Neural progenitor cell (in vitro differentiated cells): ENCODE measurements around the gene CADPS. TPM values are rescaled to one million over a fixed set of nuclear protein-coding genes. Genes with fewer than 3 reads are reported as not detected.

Source experiments
- DNase-seq: peaks from one replicate; pipeline ENCODE4 v3.0.0-alpha.2; 2016; ENCODE audit warnings: low spot score
- H2AFZ ChIP-seq: fragments of 200-600 bp; sonication (generic); replicated peaks from 2 replicates; pipeline ENCODE4 v1.6.1; 2016; ENCODE audit warnings: antibody characterized with exemption
- H3F3A ChIP-seq: fragments of 200-600 bp; sonication (generic); 2 replicates; pipeline ENCODE4 v1.6.1; 2016; ENCODE audit warnings: antibody characterized with exemption, low read depth
- H3K27ac ChIP-seq: fragments of 200-600 bp; sonication (generic); 2 replicates; pipeline ENCODE4 v1.5.1; 2016; ENCODE audit warnings: mild to moderate bottlenecking
- H3K27me3 ChIP-seq: fragments of 200-600 bp; sonication (generic); 2 replicates; pipeline ENCODE4 v1.6.1; 2016; ENCODE audit warnings: mild to moderate bottlenecking, moderate library complexity
- H3K36me3 ChIP-seq: fragments of 200-600 bp; sonication (generic); 2 replicates; pipeline ENCODE4 v1.5.1; 2016
- H3K4me1 ChIP-seq: fragments of 200-600 bp; sonication (generic); 2 replicates; pipeline ENCODE4 v1.6.1; 2016; ENCODE audit warnings: mixed run types
- H3K4me2 ChIP-seq: fragments of 200-600 bp; sonication (generic); 2 replicates; pipeline ENCODE4 v1.6.1; 2016
- H3K4me3 ChIP-seq: fragments of 200-600 bp; sonication (generic); 2 replicates; pipeline ENCODE4 v1.5.1; 2016
- H3K79me2 ChIP-seq: fragments of 200-600 bp; sonication (generic); 2 replicates; pipeline ENCODE4 v1.6.1; 2016; ENCODE audit warnings: low read depth
- H3K9ac ChIP-seq: fragments of 200-600 bp; sonication (generic); 2 replicates; pipeline ENCODE4 v1.6.1; 2016
- H3K9me3 ChIP-seq: fragments of 200-600 bp; sonication (generic); 2 replicates; pipeline ENCODE4 v1.5.1; 2016; ENCODE audit warnings: low read depth
- H4K20me1 ChIP-seq: fragments of 200-600 bp; sonication (generic); 2 replicates; pipeline ENCODE4 v1.6.1; 2016; ENCODE audit warnings: low read depth
- H3K27ac Mint-ChIP-seq: 3 replicates; pipeline ENCODE4 v1.8.0; 2021; ENCODE audit warnings: mixed read lengths
- H3K27me3 Mint-ChIP-seq: 2 replicates; pipeline ENCODE4 v1.8.0; 2022; ENCODE audit warnings: low read depth, mild to moderate bottlenecking, inconsistent platforms, moderate library complexity, mixed read lengths; ENCODE audit not compliant: insufficient read depth
- H3K36me3 Mint-ChIP-seq: 3 replicates; pipeline ENCODE4 v1.8.0; 2021; ENCODE audit warnings: mixed read lengths
- H3K4me1 Mint-ChIP-seq: 3 replicates; pipeline ENCODE4 v1.8.0; 2021; ENCODE audit warnings: mixed read lengths
- H3K4me3 Mint-ChIP-seq: 3 replicates; pipeline ENCODE4 v1.8.0; 2021; ENCODE audit warnings: mild to moderate bottlenecking, moderate library complexity, mixed read lengths
- H3K9me3 Mint-ChIP-seq: 3 replicates; pipeline ENCODE4 v1.8.0; 2020; ENCODE audit warnings: mixed read lengths
- EZH2 ChIP-seq: fragments of 200-600 bp; sonication (generic); IDR thresholded peaks from 2 replicates; pipeline ENCODE4 v1.6.1; 2017; ENCODE audit warnings: antibody characterized with exemption, mild to moderate bottlenecking, moderate library complexity
- EZH2phosphoT487 ChIP-seq: fragments of 200-600 bp; sonication (generic); IDR thresholded peaks from 2 replicates; pipeline ENCODE4 v1.6.1; 2017; ENCODE audit warnings: antibody characterized with exemption
- total RNA-seq: library from RNA; depleted of rRNA; stranded (reverse); fragments of >200 nt; gene quantifications from 2 replicates; pipeline ENCODE4 v1.2.3, GENCODE V29; 2015; ENCODE audit warnings: low replicate concordance
- TF ChIP-seq, protein P1 (sequence below): fragments of 200-600 bp; sonication (generic); IDR thresholded peaks from 2 replicates; pipeline ENCODE4 v1.5.1; 2017; ENCODE audit warnings: antibody characterized with exemption, mild to moderate bottlenecking

CADPS gene
- total RNA-seq, 1 donor from 2014 or later, result 17.3 TPM

DNA sequence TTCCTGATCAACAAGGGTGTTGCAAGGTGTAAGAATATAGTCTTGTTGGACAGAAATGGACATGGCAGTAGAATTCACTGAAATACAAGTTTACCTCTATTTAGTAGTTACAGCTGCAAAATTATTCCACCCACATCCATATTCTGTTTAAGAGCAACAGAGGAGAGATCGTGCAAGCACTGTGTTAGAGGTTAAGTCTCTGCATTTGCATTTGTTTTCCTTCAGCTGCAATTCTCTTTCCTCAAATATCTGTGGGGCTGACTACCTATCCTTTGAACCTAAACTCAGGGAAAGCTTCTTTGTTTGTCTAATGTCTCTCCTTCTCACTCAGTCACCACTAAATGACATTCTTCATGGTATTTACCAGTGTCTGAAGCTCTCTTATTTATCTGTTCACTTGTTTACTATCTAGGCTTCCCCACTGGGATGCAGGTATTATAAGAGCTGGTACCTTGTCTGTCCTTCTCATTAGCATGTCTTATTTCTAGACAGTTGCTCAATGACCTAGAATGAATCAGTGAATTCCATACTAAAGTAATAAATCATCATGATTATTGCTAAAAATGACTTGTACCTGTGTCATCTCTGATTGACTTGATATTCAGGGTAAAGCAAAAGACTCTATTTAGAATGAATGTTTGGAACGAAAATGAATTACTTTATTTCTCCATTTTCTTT is 326.5 kb downstream of the CADPS start:
- Histone ChIP-seq H3F3A (no peaks in the 10 kb centered on the region), H3K36me3 (no peaks in the 10 kb centered on the region), H3K9ac (no peak overlapping the region), H3K4me2 (no peak overlapping the region), H4K20me1 (peaks cover 13% of the 10 kb centered on the region), H3K27me3 (no peaks in the 10 kb centered on the region), H3K4me3 (no peak overlapping the region), H3K79me2 (no peaks in the 10 kb centered on the region), H3K9me3 (no peaks in the 10 kb centered on the region), H2AFZ (no peak overlapping the region), H3K4me1 (no peaks in the 10 kb centered on the region), H3K27ac (no peak overlapping the region)
- Mint-ChIP-seq H3K9me3 (no peaks in the 10 kb centered on the region), H3K4me3 (no peak overlapping the region), H3K36me3 (peaks cover 3% of the 10 kb centered on the region), H3K27ac (no peak overlapping the region), H3K4me1 (no peaks in the 10 kb centered on the region), H3K27me3 (no peaks in the 10 kb centered on the region)
- DNase-seq, result no peak
- no peak for TF ChIP-seq EZH2
- TF ChIP-seq EZH2phosphoT487, result no peak
- TF ChIP-seq, protein P1, sequence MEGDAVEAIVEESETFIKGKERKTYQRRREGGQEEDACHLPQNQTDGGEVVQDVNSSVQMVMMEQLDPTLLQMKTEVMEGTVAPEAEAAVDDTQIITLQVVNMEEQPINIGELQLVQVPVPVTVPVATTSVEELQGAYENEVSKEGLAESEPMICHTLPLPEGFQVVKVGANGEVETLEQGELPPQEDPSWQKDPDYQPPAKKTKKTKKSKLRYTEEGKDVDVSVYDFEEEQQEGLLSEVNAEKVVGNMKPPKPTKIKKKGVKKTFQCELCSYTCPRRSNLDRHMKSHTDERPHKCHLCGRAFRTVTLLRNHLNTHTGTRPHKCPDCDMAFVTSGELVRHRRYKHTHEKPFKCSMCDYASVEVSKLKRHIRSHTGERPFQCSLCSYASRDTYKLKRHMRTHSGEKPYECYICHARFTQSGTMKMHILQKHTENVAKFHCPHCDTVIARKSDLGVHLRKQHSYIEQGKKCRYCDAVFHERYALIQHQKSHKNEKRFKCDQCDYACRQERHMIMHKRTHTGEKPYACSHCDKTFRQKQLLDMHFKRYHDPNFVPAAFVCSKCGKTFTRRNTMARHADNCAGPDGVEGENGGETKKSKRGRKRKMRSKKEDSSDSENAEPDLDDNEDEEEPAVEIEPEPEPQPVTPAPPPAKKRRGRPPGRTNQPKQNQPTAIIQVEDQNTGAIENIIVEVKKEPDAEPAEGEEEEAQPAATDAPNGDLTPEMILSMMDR, result no peak

DNA sequence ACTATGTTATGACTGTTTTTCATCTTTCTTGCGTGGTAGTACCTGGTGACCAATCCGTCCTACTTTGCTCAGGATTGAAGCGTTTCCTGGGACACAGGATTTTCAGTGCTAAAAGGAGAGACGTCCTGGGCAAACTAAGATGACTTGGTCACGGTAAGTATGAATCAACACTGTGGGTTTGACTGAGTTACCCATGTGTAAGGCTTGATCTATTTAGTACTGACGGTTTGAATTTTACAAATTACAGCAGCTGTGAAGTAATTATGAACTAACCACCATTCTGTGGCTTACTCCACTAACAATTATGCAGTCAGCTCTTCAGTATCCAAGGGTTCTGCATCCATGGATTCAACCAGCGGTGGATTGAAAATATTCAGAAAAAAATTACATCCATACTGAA is 328.9 kb downstream of the CADPS start:
- H3K27me3 ChIP-seq, result no peaks in the 10 kb centered on the region
- H4K20me1 ChIP-seq, result peaks cover 8% of the 10 kb centered on the region
- H3K4me3 ChIP-seq, result no peak overlapping the region
- no peaks in the 10 kb centered on the region for H3K4me1 ChIP-seq
- no peak overlapping the region for H3K27ac Mint-ChIP-seq
- no peaks in the 10 kb centered on the region for H3K36me3 ChIP-seq
- no peaks in the 10 kb centered on the region for H3K79me2 ChIP-seq
- no peak overlapping the region for H3K9ac ChIP-seq
- H3K27me3 Mint-ChIP-seq, result no peaks in the 10 kb centered on the region
- no peaks in the 10 kb centered on the region for H3K4me1 Mint-ChIP-seq
- DNase-seq, result no peak
- H3K9me3 Mint-ChIP-seq, result no peaks in the 10 kb centered on the region
- H3K27ac ChIP-seq, result no peak overlapping the region
- no peak for TF ChIP-seq EZH2
- TF ChIP-seq, protein P1, result no peak
- H3K36me3 Mint-ChIP-seq, result peaks cover 3% of the 10 kb centered on the region
- H2AFZ ChIP-seq, result no peak overlapping the region
- no peaks in the 10 kb centered on the region for H3F3A ChIP-seq
- H3K9me3 ChIP-seq, result no peaks in the 10 kb centered on the region
- H3K4me2 ChIP-seq, result no peak overlapping the region
- H3K4me3 Mint-ChIP-seq, result no peak overlapping the region

DNA sequence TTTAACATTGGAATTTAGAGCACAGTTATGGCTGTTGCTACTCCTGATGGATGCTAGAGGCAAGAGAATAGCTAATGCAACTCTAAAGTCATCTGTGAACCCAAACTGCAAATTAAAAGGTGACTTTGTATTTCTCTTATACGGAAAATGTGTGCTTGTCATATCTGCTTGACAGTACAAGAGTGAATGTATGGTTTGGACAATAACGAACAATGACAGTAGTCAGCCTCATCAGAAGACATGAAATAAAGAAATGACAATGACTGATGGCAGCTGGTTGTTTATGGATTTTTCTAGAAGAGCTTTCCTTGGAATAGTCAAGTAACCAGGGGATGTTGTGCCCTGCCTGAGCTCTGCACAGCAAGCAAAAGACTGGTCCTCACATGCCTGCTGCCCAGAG is 333.0 kb downstream of the CADPS start:
- Histone ChIP-seq H3K9ac (no peak overlapping the region), H3K4me3 (no peak overlapping the region), H3K4me2 (no peak overlapping the region), H3K27me3 (no peaks in the 10 kb centered on the region), H3F3A (no peaks in the 10 kb centered on the region), H3K4me1 (peaks cover 12% of the 10 kb centered on the region), H3K27ac (no peak overlapping the region), H3K36me3 (no peaks in the 10 kb centered on the region), H4K20me1 (peaks cover 8% of the 10 kb centered on the region), H2AFZ (no peak overlapping the region), H3K79me2 (no peaks in the 10 kb centered on the region), H3K9me3 (no peaks in the 10 kb centered on the region)
- Mint-ChIP-seq H3K27me3 (peaks cover 2% of the 10 kb centered on the region), H3K4me3 (no peak overlapping the region), H3K9me3 (no peaks in the 10 kb centered on the region), H3K4me1 (peaks cover 7% of the 10 kb centered on the region), H3K27ac (no peak overlapping the region), H3K36me3 (no peaks in the 10 kb centered on the region)
- no peak for TF ChIP-seq EZH2
- TF ChIP-seq, protein P1, result no peak
- no peak for TF ChIP-seq EZH2phosphoT487
- no peak for DNase-seq
